SU-DHL-6 (cell line): Measurements from ENCODE around the gene F2RL1.

Experiments used
- EZH2phosphoT487 ChIP-seq: fragments of 200-600 bp; sonication (generic), shearing (Covaris generic); conservative IDR thresholded peaks from 2 replicates; pipeline ENCODE4 v1.6.1; 2018; ENCODE audit warnings: mild to moderate bottlenecking, antibody characterized with exemption, low read length, moderate library complexity, mixed read lengths
- TF ChIP-seq, protein P1 (sequence below): fragments of 200-600 bp; sonication (generic); IDR thresholded peaks from one replicate; pipeline ENCODE4 v1.5.1; 2017; ENCODE audit warnings: antibody characterized with exemption, mild to moderate bottlenecking, low read length, moderate library complexity; ENCODE audit not compliant: insufficient read depth, poor library complexity, severe bottlenecking

DNA sequence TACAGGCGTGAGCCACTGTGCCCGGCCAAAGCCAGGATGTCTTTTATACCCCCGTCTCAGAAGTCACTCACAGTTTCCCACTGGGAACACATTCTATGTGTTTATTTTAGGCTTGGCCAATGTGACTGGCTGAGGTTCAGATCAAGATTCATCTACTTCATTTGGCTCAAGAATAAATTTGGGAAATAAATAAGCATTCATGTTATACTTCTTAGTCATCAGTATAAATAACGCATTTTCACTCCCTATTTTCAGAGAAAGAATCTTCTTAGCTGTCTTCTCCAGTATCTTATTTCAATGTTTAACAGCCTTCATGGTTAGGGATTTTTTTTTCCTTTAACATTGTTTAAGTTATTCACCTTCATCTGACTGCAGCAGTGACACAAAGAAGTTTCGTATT, 42.8 kb downstream of the F2RL1 start:
- TF ChIP-seq, protein P1, sequence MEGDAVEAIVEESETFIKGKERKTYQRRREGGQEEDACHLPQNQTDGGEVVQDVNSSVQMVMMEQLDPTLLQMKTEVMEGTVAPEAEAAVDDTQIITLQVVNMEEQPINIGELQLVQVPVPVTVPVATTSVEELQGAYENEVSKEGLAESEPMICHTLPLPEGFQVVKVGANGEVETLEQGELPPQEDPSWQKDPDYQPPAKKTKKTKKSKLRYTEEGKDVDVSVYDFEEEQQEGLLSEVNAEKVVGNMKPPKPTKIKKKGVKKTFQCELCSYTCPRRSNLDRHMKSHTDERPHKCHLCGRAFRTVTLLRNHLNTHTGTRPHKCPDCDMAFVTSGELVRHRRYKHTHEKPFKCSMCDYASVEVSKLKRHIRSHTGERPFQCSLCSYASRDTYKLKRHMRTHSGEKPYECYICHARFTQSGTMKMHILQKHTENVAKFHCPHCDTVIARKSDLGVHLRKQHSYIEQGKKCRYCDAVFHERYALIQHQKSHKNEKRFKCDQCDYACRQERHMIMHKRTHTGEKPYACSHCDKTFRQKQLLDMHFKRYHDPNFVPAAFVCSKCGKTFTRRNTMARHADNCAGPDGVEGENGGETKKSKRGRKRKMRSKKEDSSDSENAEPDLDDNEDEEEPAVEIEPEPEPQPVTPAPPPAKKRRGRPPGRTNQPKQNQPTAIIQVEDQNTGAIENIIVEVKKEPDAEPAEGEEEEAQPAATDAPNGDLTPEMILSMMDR, result no peak
- no peak for TF ChIP-seq EZH2phosphoT487
